Heart left ventricle (tissue), 16 donors: ENCODE data around the gene LINGO3. TPM values are rescaled to one million over a fixed set of nuclear protein-coding genes. Genes with fewer than 3 reads are reported as not detected.

ENCODE experiments used
- ATAC-seq, 4 donors: fragments of 200-7000 bp; cut with Tn5 transposase; one replicate each; pipeline ENCODE4 v1.9.1; 2020 to 2022; ENCODE audit warnings: moderate library complexity in 4 of 4, mild to moderate bottlenecking in 3 of 4, moderate number of reproducible peaks in 1 of 4
- DNase-seq, 5 donors: peaks; one replicate each; pipeline ENCODE4 v3.0.0-alpha.2; 2020
- H3K27ac ChIP-seq, 12 donors: fragments of 200-600 bp; sonication (generic) in 4 of 12; one replicate each; pipeline versions ENCODE4 v1.5.0 to v1.8.0; 2016 to 2022; ENCODE audit warnings: mild to moderate bottlenecking in 2 of 12
- H3K27me3 ChIP-seq, 9 donors: fragments of 200-600 bp; sonication (generic) in 2 of 9; one replicate each; pipeline versions ENCODE4 v1.5.1 to v1.8.0; 2016 to 2022; ENCODE audit warnings: mild to moderate bottlenecking in 3 of 9
- H3K36me3 ChIP-seq, 9 donors: fragments of 200-600 bp; sonication (generic) in 2 of 9; one replicate each; pipeline versions ENCODE4 v1.5.0 to v1.8.0; 2018 to 2022; ENCODE audit warnings: mild to moderate bottlenecking in 2 of 9
- H3K4me1 ChIP-seq, 12 donors: fragments of 200-600 bp; sonication (generic) in 4 of 12; one replicate each; pipeline versions ENCODE4 v1.5.0 to v1.8.0; 2016 to 2022; ENCODE audit warnings: mild to moderate bottlenecking in 3 of 12
- H3K4me3 ChIP-seq, 12 donors: fragments of 200-600 bp; sonication (generic) in 4 of 12; one replicate each; pipeline versions ENCODE4 v1.5.0 to v1.8.0; 2017 to 2022; ENCODE audit warnings: mild to moderate bottlenecking in 9 of 12, moderate library complexity in 4 of 12
- H3K9me3 ChIP-seq, 12 donors: fragments of 200-600 bp; sonication (generic) in 4 of 12; one replicate each; pipeline versions ENCODE4 v1.5.0 to v1.8.0; 2016 to 2022; ENCODE audit warnings: mild to moderate bottlenecking in 1 of 12
- POLR2A ChIP-seq, 2 donors: fragments of 450-650 bp; IDR thresholded peaks; one replicate each; pipeline ENCODE4 v1.6.1; 2017; ENCODE audit warnings: antibody characterized with exemption in 2 of 2, mild to moderate bottlenecking in 2 of 2, moderate library complexity in 2 of 2
- WGBS, 4 donors: extraction: QIAGEN DNeasy Blood & Tissue Kit in 2 of 4; methylation state at CpG; one replicate each; pipeline versions ENCODE4 v1.1.5 to v1.1.7; 2013 to 2018; 5-methylcytosine and 5-hydroxymethylcytosine counted together
- intact Hi-C, 10 donors: fragments of 100-400 bp; cut with DNase I; formaldehyde crosslinking; loops; one replicate each; pipeline versions ENCODE4 v1.11.1 to v1.14.2; 2022
- polyA plus RNA-seq, 2 donors: library from polyadenylated mRNA; stranded (reverse); fragments of 200-250 nt; gene quantifications; one replicate each; pipeline ENCODE4 v1.2.3, GENCODE V29; 2013
- total RNA-seq, 9 donors: library from RNA; depleted of rRNA in 2 of 9; stranded (reverse); fragments of >200 nt in 2 of 9; fragmentation: NEBNext Ultra II Directional in 3 of 9; extraction: Animal tissue kit (Norgen Biotek cat#: 25700) in 3 of 9; gene quantifications; one replicate each; pipeline versions ENCODE4 v1.1.0 to v1.2.4, GENCODE V29; 2016 to 2023
- TF ChIP-seq, protein P1 (sequence below), 12 donors: fragments of 200-600 bp; sonication (generic) in 4 of 12; IDR thresholded peaks; one replicate each; pipeline versions ENCODE4 v1.5.0 to v1.8.0; 2018 to 2022; ENCODE audit warnings: antibody characterized with exemption in 12 of 12, mild to moderate bottlenecking in 5 of 12
- donor health status: ischemic (EF 13 %, LVEDD 7.1; RV severe dilation, severe dysfunction).
- donor health status: healthy with polysubstance abuse.
- donor health status: DM: no; HTN: yes; CAD: no.
- donor health status: DM: no; HTN: no; CAD: no.
- donor health status: ischemic (EF 25% LVEDD 6.9; RV normal size, moderate dysfunction).
- donor health status: ischemic (EF 25% LVEDD 5.7; RV mildly dilated, moderate dysfunction).
- donor health status: healthy.
- donor health status: DM: yes; HTN: yes; CAD: no.
- donor health status: ischemic (EF 35%, LVEDD 5.7; RV mildly dilated, moderate dysfunction).
- donor health status: nonischemic (EF 11% LVEDD 7.7; RV severe dilation, severe dysfunction).
- donor health status: DM: yes; HTN: yes; CAD: no.
- donor health status: PGD.
- donor health status: ischemic (EF 29% LVEDD 5.4; RV normal size, mild dysfunction).
- donor health status: nonischemic (EF 23%, LVEDD 6.1; RV moderate dilation, normal function).

LINGO3 gene
- total and polyA plus RNA-seq, 11 donors, result 0.50 TPM; not detected in 10

DNA sequence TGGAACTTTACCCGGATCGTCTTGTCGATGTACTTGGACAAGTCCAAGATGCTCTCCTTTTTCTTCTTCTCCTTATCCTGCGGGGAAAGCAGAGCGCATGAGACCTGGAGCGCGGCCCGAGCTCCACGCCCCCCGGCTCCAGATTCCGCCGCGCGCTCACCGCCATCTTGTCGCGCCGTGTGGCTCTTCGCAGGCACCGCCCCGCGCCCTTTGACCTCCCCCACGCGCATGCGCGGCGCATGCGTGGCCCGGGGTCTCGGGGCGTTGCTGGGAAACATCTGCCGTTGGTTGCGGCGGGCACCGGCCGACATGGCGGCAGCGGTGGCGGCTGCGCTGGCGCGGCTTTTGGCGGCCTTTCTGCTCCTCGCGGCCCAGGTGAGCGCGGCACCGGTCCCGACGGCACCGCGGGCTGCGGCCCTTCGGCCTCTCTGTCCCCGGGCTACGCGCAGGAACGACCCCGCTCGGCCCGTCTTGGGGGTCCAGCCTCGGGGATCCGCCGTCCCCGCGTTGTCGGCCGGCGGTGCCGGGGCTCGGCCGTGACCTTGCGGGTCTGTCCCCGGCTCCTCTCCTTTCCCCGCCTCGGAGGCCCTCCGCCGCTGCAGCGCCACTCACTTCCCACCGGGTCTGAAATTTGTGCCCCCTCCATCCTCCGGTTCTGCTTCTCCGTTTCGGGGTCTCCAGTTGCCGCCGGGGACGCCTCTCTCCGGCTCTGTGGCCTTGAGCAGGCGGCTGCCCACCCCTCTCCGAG lies 20.6 kb upstream of the LINGO3 start, which contains the start of the genes LSM7 and SPPL2B:
LSM7 (minus strand) TSS at position 186 of the 748 bp plus-strand sequence; CDS start at position 166, 20 bp downstream.
SPPL2B (plus strand) TSS at position 284 of the 748 bp plus-strand sequence; CDS start at position 310, 26 bp downstream.
- H3K36me3 ChIP-seq, result peaks cover 0 to 22% (median 8%) of the 10 kb centered on the region in 9 donors
- intact Hi-C loops, result loop anchor here in 2 of 10 donors (5.0 kb wide), 2 partner anchors 176 to 311 kb away; partner anchors contain the start of genes AP3D1 (in 1 of the 2) and BTBD2 (in 1 of the 2)
- H3K27ac ChIP-seq, result peak within 1 kb of the TSS in 11 of 12 donors; percentile 56 to 90 (median 81)
- TF ChIP-seq, protein P1, sequence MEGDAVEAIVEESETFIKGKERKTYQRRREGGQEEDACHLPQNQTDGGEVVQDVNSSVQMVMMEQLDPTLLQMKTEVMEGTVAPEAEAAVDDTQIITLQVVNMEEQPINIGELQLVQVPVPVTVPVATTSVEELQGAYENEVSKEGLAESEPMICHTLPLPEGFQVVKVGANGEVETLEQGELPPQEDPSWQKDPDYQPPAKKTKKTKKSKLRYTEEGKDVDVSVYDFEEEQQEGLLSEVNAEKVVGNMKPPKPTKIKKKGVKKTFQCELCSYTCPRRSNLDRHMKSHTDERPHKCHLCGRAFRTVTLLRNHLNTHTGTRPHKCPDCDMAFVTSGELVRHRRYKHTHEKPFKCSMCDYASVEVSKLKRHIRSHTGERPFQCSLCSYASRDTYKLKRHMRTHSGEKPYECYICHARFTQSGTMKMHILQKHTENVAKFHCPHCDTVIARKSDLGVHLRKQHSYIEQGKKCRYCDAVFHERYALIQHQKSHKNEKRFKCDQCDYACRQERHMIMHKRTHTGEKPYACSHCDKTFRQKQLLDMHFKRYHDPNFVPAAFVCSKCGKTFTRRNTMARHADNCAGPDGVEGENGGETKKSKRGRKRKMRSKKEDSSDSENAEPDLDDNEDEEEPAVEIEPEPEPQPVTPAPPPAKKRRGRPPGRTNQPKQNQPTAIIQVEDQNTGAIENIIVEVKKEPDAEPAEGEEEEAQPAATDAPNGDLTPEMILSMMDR (IDR thresholded peaks at IDR 0.05), result no peak
- peak in 1 of 2 donors; percentile 89 for TF ChIP-seq POLR2A (IDR thresholded peaks at IDR 0.05)
- 0 to 1% (median 0%) methylated on average over 30 to 89 of the region's 89 CpGs for WGBS, 4 donors
- H3K4me3 ChIP-seq, result peak within 1 kb of the TSS; percentile 73 to 100 (median 98)
- ATAC-seq, result peak; percentile 82 to 97 (median 94)
- H3K9me3 ChIP-seq, result no peaks in the 10 kb centered on the region
- peak; percentile 91 to 96 (median 93) for DNase-seq
- H3K4me1 ChIP-seq, result peaks cover 5 to 63% (median 45%) of the 10 kb centered on the region in 12 donors
- no peaks in the 10 kb centered on the region for H3K27me3 ChIP-seq

DNA sequence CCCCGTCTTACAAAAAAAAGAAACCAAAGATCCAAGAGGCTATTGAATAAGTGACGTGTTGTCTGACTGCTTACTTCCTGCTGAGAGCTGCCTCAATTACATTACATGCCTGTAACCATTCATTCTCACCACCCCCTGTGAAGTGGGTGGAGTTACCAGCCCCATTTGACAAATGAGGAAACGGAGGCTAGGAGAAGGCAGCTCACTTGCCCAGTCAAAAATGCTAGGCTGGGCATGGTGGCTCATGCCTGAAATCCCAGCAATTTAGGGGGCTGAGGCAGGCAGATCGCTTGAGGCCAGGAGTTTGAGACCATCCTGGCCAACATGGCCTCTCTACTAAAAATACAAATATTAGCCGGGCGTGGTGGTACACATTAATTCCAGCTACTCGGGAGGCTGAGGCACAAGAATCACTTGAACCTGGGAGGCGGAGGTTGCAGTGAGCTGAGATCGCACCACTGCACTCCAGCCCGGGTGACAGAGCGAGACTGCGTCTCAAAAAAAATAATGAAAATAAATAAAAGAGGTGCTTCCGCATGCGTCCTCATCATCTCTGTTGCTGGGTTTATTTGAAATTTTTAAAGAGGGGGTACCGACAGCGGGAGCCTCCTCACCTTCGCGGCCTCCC lies 19.9 kb upstream of the LINGO3 start:
- intact Hi-C loops, result loop anchor here in 2 of 10 donors (5.0 kb wide), 2 partner anchors 176 to 311 kb away; partner anchors contain the start of genes AP3D1 (in 1 of the 2) and BTBD2 (in 1 of the 2)
- TF ChIP-seq, protein P1 (IDR thresholded peaks at IDR 0.05), result no peak
- no peak for TF ChIP-seq POLR2A (IDR thresholded peaks at IDR 0.05)
- 1% methylated on average over 18 of the region's 18 CpGs for WGBS, 4 donors
- DNase-seq (no peak), ATAC-seq (peak in 3 of 4 donors; percentile 16 to 60 (median 43))
- Histone ChIP-seq H3K27me3 (no peaks in the 10 kb centered on the region), H3K4me3 (peak overlapping the region; percentile 73 to 100 (median 98)), H3K9me3 (no peaks in the 10 kb centered on the region), H3K27ac (peak overlapping the region in 11 of 12 donors; percentile 35 to 90 (median 81)), H3K36me3 (peaks cover 0 to 29% (median 14%) of the 10 kb centered on the region in 9 donors), H3K4me1 (peaks cover 5 to 56% (median 43%) of the 10 kb centered on the region in 12 donors)

DNA sequence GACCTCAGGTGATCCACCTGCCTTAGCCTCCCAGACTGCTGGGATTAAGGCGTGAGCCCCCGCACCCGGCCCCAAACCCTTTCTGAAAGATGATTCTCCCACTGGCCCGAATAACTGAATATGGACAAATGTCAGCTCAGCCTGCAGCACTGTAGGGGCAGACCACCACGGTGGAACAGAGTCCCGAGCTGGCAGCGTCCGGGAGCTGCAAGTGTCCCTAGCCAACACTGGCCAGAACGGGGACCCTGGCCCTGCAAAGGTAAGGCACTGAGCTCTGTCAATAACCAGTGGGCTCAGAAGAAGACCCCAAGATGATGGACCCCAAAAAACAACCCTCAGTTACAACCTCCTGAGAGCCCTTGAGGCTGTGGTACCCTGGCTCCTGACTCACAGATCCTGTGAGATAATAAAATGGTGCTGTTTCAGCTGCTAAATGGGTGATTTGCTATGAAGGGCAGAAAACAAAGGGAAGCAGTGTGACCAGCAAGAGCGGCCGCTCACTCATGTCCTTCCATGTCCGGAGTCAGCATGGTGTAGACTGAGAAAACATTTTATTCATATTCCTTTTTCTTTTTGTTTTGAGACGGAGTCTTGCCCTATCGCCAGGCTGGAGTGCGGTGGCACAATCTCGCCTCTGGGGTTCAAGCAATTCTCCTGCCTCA lies 18.9 kb upstream of the LINGO3 start:
- Histone ChIP-seq H3K4me3 (peak overlapping the region in 3 of 12 donors; percentile 78 to 99 (median 95)), H3K27ac (no peak overlapping the region)
- no peak for DNase-seq

More for the DNA sequence above, 18.9 kb upstream of the LINGO3 start:
- WGBS, 4 donors, result 85 to 89% (median 87%) methylated on average over 15 to 16 of the region's 16 CpGs
- Histone ChIP-seq H3K36me3 (peaks cover 0 to 40% (median 14%) of the 10 kb centered on the region in 9 donors), H3K9me3 (no peaks in the 10 kb centered on the region), H3K4me1 (peaks cover 5 to 46% (median 35%) of the 10 kb centered on the region in 12 donors), H3K27me3 (no peaks in the 10 kb centered on the region)
- ATAC-seq, result no peak
- TF ChIP-seq, protein P1 (IDR thresholded peaks at IDR 0.05), result no peak
- no peak for TF ChIP-seq POLR2A (IDR thresholded peaks at IDR 0.05)
- intact Hi-C loops, result loop anchor here in 2 of 10 donors (5.0 kb wide), 2 partner anchors 175 to 310 kb away; partner anchors contain the start of genes AP3D1 (in 1 of the 2) and BTBD2 (in 1 of the 2)
